Lower lobe of right lung (tissue), 2 donors: Measurements from ENCODE around the gene CRADD. TPM values are rescaled to one million over a fixed set of nuclear protein-coding genes. Genes with fewer than 3 reads are reported as not detected.
A peak's percentile ranks its signal among the peaks of the same experiment; 100 is the strongest.

ENCODE experiments used
- ATAC-seq, 2 donors: fragments of 200-7000 bp; cut with Tn5 transposase; one replicate each; pipeline ENCODE4 v1.9.1; 2020 to 2022; ENCODE audit warnings: mild to moderate bottlenecking in 2 of 2, moderate library complexity in 2 of 2
- DNase-seq: peaks from one replicate; pipeline ENCODE4 v3.0.0-alpha.2; 2020
- H3K27ac ChIP-seq: fragments of 200-600 bp; one replicate; pipeline ENCODE4 v1.8.0; 2022
- H3K27me3 ChIP-seq: fragments of 200-600 bp; one replicate; pipeline ENCODE4 v1.8.0; 2022; ENCODE audit warnings: low read depth
- H3K36me3 ChIP-seq: fragments of 200-600 bp; one replicate; pipeline ENCODE4 v1.8.0; 2022; ENCODE audit warnings: mild to moderate bottlenecking
- H3K4me1 ChIP-seq: fragments of 200-600 bp; one replicate; pipeline ENCODE4 v1.8.0; 2022
- H3K4me3 ChIP-seq: fragments of 200-600 bp; one replicate; pipeline ENCODE4 v1.8.0; 2022; ENCODE audit warnings: mild to moderate bottlenecking
- H3K9me3 ChIP-seq: fragments of 200-600 bp; one replicate; pipeline ENCODE4 v1.8.0; 2022
- CTCF ChIP-seq: fragments of 200-600 bp; IDR thresholded peaks from one replicate; pipeline ENCODE4 v1.8.0; 2022; ENCODE audit warnings: antibody characterized with exemption, mild to moderate bottlenecking
- intact Hi-C: fragments of 100-400 bp; cut with DNase I; formaldehyde crosslinking; loops from one replicate; pipeline ENCODE4 v1.11.0; 2022
- total RNA-seq: library from RNA; stranded (reverse); fragmentation: NEBNext Ultra II Directional; extraction: Animal tissue kit (Norgen Biotek cat#: 25700); gene quantifications from one replicate; pipeline ENCODE4 v1.2.1, GENCODE V29; 2021
- donor health status: DM: no; HTN: yes; CAD: no; lungs with severe emphysema.

The CRADD gene
- total RNA-seq, 1 donor from 2014 or later: 16.5 TPM

- no peak for TF ChIP-seq CTCF
- no peaks in the 10 kb centered on the region for H3K9me3 ChIP-seq
- H3K4me3 ChIP-seq: no peak overlapping the region
- no peak for DNase-seq
- peaks cover 49% of the 10 kb centered on the region for H3K4me1 ChIP-seq
- peak overlapping the region; percentile 84 for H3K27ac ChIP-seq
- ATAC-seq: no peak
- H3K27me3 ChIP-seq: no peaks in the 10 kb centered on the region
- no peaks in the 10 kb centered on the region for H3K36me3 ChIP-seq
- intact Hi-C loops: no loop called here
Measured at GRCh38 chr12:93813186-93813585, 136.0 kb downstream of the CRADD start.

GRCh38 chr12:93813972-93814821 lies 137.0 kb downstream of the CRADD start:
- no peaks in the 10 kb centered on the region for H3K36me3 ChIP-seq
- no peak for TF ChIP-seq CTCF
- DNase-seq (peak; percentile 74), ATAC-seq (peak; percentile 77 to 82)
- peak overlapping the region; percentile 84 for H3K27ac ChIP-seq
- intact Hi-C loops: no loop called here
- H3K4me3 ChIP-seq: no peak overlapping the region
- no peaks in the 10 kb centered on the region for H3K9me3 ChIP-seq
- H3K4me1 ChIP-seq: peaks cover 55% of the 10 kb centered on the region
- no peaks in the 10 kb centered on the region for H3K27me3 ChIP-seq

GRCh38 chr12:93818488-93819049 lies 141.4 kb downstream of the CRADD start:
- Histone ChIP-seq H3K36me3 (no peaks in the 10 kb centered on the region), H3K27me3 (no peaks in the 10 kb centered on the region), H3K27ac (peak overlapping the region; percentile 55), H3K4me1 (peaks cover 42% of the 10 kb centered on the region), H3K9me3 (no peaks in the 10 kb centered on the region), H3K4me3 (no peak overlapping the region)
- ATAC-seq (no peak), DNase-seq (no peak)
- intact Hi-C loops: no loop called here
- TF ChIP-seq CTCF: no peak

GRCh38 chr12:93819050-93819491 lies 141.9 kb downstream of the CRADD start:
- no peak for TF ChIP-seq CTCF
- no peaks in the 10 kb centered on the region for H3K9me3 ChIP-seq
- H3K27ac ChIP-seq: peak overlapping the region; percentile 55
- intact Hi-C loops: no loop called here
- H3K36me3 ChIP-seq: no peaks in the 10 kb centered on the region
- ATAC-seq: peak; percentile 56 to 77
- no peak for DNase-seq
- peaks cover 43% of the 10 kb centered on the region for H3K4me1 ChIP-seq
- no peak overlapping the region for H3K4me3 ChIP-seq
- H3K27me3 ChIP-seq: no peaks in the 10 kb centered on the region

- TF ChIP-seq CTCF: no peak
- ATAC-seq (peak in 1 of 2 donors; percentile 36), DNase-seq (no peak)
- H3K9me3 ChIP-seq: no peaks in the 10 kb centered on the region
- intact Hi-C loops: no loop called here
- H3K4me1 ChIP-seq: peaks cover 46% of the 10 kb centered on the region
- peak overlapping the region; percentile 37 for H3K27ac ChIP-seq
- no peak overlapping the region for H3K4me3 ChIP-seq
- no peaks in the 10 kb centered on the region for H3K27me3 ChIP-seq
- H3K36me3 ChIP-seq: no peaks in the 10 kb centered on the region
Measured at GRCh38 chr12:93823616-93824391, 146.6 kb downstream of the CRADD start.
